ENCODE results near the gene IFT122.

Gene IFT122

GRCh38 chr3:129558081-129558771 is 118.2 kb downstream of the IFT122 start:
- DNase-seq (ENCODE audit: low spot score), result no peak

- DNase-seq (ENCODE audit: low spot score), result no peak
Observed at GRCh38 chr3:129558772-129559564, 118.9 kb downstream of the IFT122 start.

- DNase-seq (ENCODE audit: low spot score), result no peak
Observed at GRCh38 chr3:129559565-129560079, 119.6 kb downstream of the IFT122 start.

- no peak for DNase-seq (ENCODE audit: low spot score)
Observed at GRCh38 chr3:129560269-129560787, 120.3 kb downstream of the IFT122 start.

GRCh38 chr3:129560911-129561594 is 121.0 kb downstream of the IFT122 start:
- DNase-seq (ENCODE audit: low spot score), result no peak

- DNase-seq (ENCODE audit: low spot score), result no peak
Observed at GRCh38 chr3:129561619-129562248, 121.7 kb downstream of the IFT122 start.

- no peak for DNase-seq (ENCODE audit: low spot score)
Observed at GRCh38 chr3:129562803-129563202, 122.8 kb downstream of the IFT122 start.

- no peak for DNase-seq (ENCODE audit: low spot score)
Observed at GRCh38 chr3:129563332-129563731, 123.3 kb downstream of the IFT122 start.

- no peak for DNase-seq (ENCODE audit: low spot score)
Observed at GRCh38 chr3:129563850-129564535, 124.0 kb downstream of the IFT122 start.

GRCh38 chr3:129564981-129565644 is 125.1 kb downstream of the IFT122 start:
- no peak for DNase-seq (ENCODE audit: low spot score)

- DNase-seq (ENCODE audit: low spot score), result no peak
Observed at GRCh38 chr3:129565902-129566301, 125.9 kb downstream of the IFT122 start.

- no peak for DNase-seq (ENCODE audit: low spot score)
Observed at GRCh38 chr3:129567176-129567705, 127.2 kb downstream of the IFT122 start.

GRCh38 chr3:129567939-129568338 is 127.9 kb downstream of the IFT122 start:
- DNase-seq (ENCODE audit: low spot score), result no peak

- DNase-seq (ENCODE audit: low spot score), result no peak
Observed at GRCh38 chr3:129569856-129570255, 129.8 kb downstream of the IFT122 start.

Measured in HuH-7.5 (cell line).